ENCODE measurements around the gene CDK5RAP2. TPM values are rescaled to one million over a fixed set of nuclear protein-coding genes. Genes with fewer than 3 reads are reported as not detected.

CDK5RAP2 gene
- total RNA-seq, 4 donors from 2014 or later = 28.9 to 62.3 (median 40.0) TPM

DNA sequence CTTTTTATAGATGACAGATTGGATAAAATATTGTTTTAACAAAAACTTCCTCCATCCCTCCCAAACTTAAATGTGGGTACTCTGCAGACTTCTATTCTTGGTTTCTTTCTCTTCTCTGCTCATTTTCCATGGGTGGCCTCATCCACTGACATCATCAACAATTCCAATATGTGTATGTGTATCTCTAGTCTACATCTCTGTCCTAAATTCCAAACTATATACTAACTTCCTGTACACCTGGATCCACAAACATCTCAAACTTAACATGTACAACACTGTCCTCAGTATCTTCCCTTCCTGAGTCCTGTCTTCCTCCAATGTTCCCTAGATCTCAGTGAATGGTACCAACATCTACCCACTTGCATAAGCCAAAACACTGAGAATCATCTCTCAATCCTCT lies 28.5 kb upstream of the CDK5RAP2 start:
- H3K27me3 ChIP-seq = no peaks in the 10 kb centered on the region
- intact Hi-C loops (cut with DNase I; ENCODE audit: low total_unique reads) = no loop called here
- H3K4me1 ChIP-seq = no peaks in the 10 kb centered on the region
- no peak overlapping the region for H3K27ac ChIP-seq
- TF ChIP-seq, protein P1, sequence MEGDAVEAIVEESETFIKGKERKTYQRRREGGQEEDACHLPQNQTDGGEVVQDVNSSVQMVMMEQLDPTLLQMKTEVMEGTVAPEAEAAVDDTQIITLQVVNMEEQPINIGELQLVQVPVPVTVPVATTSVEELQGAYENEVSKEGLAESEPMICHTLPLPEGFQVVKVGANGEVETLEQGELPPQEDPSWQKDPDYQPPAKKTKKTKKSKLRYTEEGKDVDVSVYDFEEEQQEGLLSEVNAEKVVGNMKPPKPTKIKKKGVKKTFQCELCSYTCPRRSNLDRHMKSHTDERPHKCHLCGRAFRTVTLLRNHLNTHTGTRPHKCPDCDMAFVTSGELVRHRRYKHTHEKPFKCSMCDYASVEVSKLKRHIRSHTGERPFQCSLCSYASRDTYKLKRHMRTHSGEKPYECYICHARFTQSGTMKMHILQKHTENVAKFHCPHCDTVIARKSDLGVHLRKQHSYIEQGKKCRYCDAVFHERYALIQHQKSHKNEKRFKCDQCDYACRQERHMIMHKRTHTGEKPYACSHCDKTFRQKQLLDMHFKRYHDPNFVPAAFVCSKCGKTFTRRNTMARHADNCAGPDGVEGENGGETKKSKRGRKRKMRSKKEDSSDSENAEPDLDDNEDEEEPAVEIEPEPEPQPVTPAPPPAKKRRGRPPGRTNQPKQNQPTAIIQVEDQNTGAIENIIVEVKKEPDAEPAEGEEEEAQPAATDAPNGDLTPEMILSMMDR (IDR thresholded peaks at IDR 0.05) = no peak
- TF ChIP-seq POLR2A (IDR thresholded peaks at IDR 0.05) = no peak
- no peaks in the 10 kb centered on the region for H3K36me3 ChIP-seq
- no peak overlapping the region for H3K4me3 ChIP-seq
- DNase-seq = no peak
- no peaks in the 10 kb centered on the region for H3K9me3 ChIP-seq

DNA sequence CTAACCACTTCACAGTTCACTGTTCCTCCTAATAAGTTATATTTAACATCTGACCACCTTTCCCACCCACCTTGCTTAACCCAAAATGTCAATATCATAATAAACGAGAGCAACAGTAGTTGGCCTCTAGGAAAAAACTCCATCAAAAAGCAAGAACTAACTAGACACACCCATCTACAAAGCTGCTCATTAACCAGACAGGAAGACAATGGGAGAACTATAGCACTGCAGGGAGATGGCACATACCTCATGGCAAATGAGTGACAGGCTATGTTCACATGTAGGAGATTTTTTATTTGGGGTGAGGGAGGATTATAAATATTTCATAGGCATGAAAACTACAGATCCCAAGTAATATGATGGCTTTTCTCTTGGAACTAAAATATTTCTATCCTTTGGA lies 23.6 kb upstream of the CDK5RAP2 start:
- Histone ChIP-seq H3K9me3 (no peaks in the 10 kb centered on the region), H3K27ac (no peak overlapping the region), H3K27me3 (no peaks in the 10 kb centered on the region), H3K36me3 (no peaks in the 10 kb centered on the region), H3K4me1 (no peaks in the 10 kb centered on the region), H3K4me3 (no peak overlapping the region)
- TF ChIP-seq POLR2A (IDR thresholded peaks at IDR 0.05) = no peak
- intact Hi-C loops (cut with DNase I; ENCODE audit: low total_unique reads) = no loop called here
- no peak for DNase-seq

GRCh38 chr9:120603010-120603409 lies 23.0 kb upstream of the CDK5RAP2 start:
- no peaks in the 10 kb centered on the region for H3K9me3 ChIP-seq
- H3K4me3 ChIP-seq = no peak overlapping the region
- H3K27ac ChIP-seq = no peak overlapping the region
- intact Hi-C loops (cut with DNase I; ENCODE audit: low total_unique reads) = no loop called here
- no peaks in the 10 kb centered on the region for H3K27me3 ChIP-seq
- DNase-seq = no peak
- TF ChIP-seq, protein P1 (IDR thresholded peaks at IDR 0.05) = no peak
- TF ChIP-seq POLR2A (IDR thresholded peaks at IDR 0.05) = no peak
- no peaks in the 10 kb centered on the region for H3K36me3 ChIP-seq
- no peaks in the 10 kb centered on the region for H3K4me1 ChIP-seq

GRCh38 chr9:120593955-120594277 lies 13.9 kb upstream of the CDK5RAP2 start:
- H3K27ac ChIP-seq = no peak overlapping the region
- intact Hi-C loops (cut with DNase I; ENCODE audit: low total_unique reads) = no loop called here

GRCh38 chr9:120593250-120593954 lies 13.4 kb upstream of the CDK5RAP2 start:
- no peaks in the 10 kb centered on the region for H3K27me3 ChIP-seq
- no peak overlapping the region for H3K4me3 ChIP-seq
- intact Hi-C loops (cut with DNase I; ENCODE audit: low total_unique reads) = no loop called here
- H3K4me1 ChIP-seq = no peaks in the 10 kb centered on the region
- TF ChIP-seq POLR2A (IDR thresholded peaks at IDR 0.05) = no peak
- TF ChIP-seq, protein P1 (IDR thresholded peaks at IDR 0.05) = no peak
- H3K36me3 ChIP-seq = no peaks in the 10 kb centered on the region
- no peak for DNase-seq
- H3K9me3 ChIP-seq = no peaks in the 10 kb centered on the region
- no peak overlapping the region for H3K27ac ChIP-seq

More at GRCh38 chr9:120593955-120594277, 13.9 kb upstream of the CDK5RAP2 start:
- H3K36me3 ChIP-seq = no peaks in the 10 kb centered on the region
- H3K9me3 ChIP-seq = no peaks in the 10 kb centered on the region
- H3K27me3 ChIP-seq = no peaks in the 10 kb centered on the region
- no peaks in the 10 kb centered on the region for H3K4me1 ChIP-seq
- TF ChIP-seq, protein P1 (IDR thresholded peaks at IDR 0.05) = no peak
- no peak for TF ChIP-seq POLR2A (IDR thresholded peaks at IDR 0.05)
- no peak overlapping the region for H3K4me3 ChIP-seq
- DNase-seq = no peak

GRCh38 chr9:120592210-120592609 lies 12.2 kb upstream of the CDK5RAP2 start:
- no peak for DNase-seq
- Histone ChIP-seq H3K4me3 (no peak overlapping the region), H3K9me3 (no peaks in the 10 kb centered on the region), H3K27ac (no peak overlapping the region), H3K27me3 (no peaks in the 10 kb centered on the region), H3K36me3 (no peaks in the 10 kb centered on the region), H3K4me1 (no peaks in the 10 kb centered on the region)
- no peak for TF ChIP-seq POLR2A (IDR thresholded peaks at IDR 0.05)
- TF ChIP-seq, protein P1 (IDR thresholded peaks at IDR 0.05) = no peak
- intact Hi-C loops (cut with DNase I; ENCODE audit: low total_unique reads) = no loop called here
